HepG2 (cell line): ENCODE measurements around the gene BAHCC1.

Source experiments
- ETS1 ChIP-seq: sonication (generic); formaldehyde crosslinking; IDR thresholded peaks from 2 replicates; pipeline ENCODE4 v1.4.0; 2020; ENCODE audit warnings: missing genetic modification reagents
- POLR2A ChIP-seq, 2 experiments: IDR thresholded peaks; 2 replicates each; pipeline ENCODE4 v1.6.1; 2011; ENCODE audit warnings: low read depth in 2 of 2, low read length in 2 of 2, mild to moderate bottlenecking in 1 of 2, moderate library complexity in 1 of 2; ENCODE audit not compliant: insufficient read depth in 1 of 2
- TEAD2 ChIP-seq: sonication (generic); formaldehyde crosslinking; IDR thresholded peaks from 2 replicates; pipeline ENCODE4 v1.9.0; 2021; ENCODE audit warnings: missing genetic modification reagents
- TF ChIP-seq, protein P1 (sequence below): sonication (generic); formaldehyde crosslinking; IDR thresholded peaks from 2 replicates; pipeline ENCODE4 v1.5.0; 2020; ENCODE audit warnings: mild to moderate bottlenecking, missing genetic modification reagents, moderate library complexity

DNA sequence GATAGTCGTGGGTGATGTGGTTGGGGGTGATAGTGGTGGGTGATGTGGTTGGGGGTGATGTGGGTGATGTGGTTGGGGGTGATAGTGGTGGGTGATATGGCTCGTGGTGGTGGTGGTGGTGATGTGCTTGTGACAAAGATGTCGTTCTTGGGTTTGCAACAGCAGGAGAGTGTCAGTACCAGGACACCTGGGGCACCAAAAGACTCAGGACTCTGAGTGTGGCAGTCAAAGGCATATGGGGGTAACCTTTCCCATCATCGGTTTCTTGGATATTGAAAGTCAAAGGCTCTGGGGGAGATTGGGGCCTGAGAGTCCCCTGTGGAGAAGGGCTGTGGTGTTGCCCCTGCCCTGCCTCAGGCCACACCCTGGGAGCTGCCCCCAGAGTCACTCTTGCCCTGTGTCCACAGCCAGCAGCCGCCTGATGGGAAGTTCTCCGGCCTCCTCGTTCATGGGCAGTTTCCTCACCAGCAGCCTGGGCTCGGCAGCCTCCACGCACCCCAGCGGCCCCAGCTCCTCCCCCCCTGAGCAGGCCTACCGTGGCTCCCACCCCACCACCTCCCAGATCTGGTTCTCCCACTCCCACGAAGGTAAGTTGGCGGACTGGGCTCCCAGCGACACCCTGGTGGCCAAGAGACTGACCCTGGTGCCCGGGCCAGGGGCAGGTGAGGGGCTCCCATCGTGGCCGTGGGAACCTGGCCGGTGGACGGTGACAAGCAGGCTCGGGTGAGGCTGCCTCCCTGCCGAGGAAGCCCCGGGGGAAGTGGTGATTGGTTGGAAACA, 31.3 kb downstream of the BAHCC1 start:
- TF ChIP-seq, protein P1, sequence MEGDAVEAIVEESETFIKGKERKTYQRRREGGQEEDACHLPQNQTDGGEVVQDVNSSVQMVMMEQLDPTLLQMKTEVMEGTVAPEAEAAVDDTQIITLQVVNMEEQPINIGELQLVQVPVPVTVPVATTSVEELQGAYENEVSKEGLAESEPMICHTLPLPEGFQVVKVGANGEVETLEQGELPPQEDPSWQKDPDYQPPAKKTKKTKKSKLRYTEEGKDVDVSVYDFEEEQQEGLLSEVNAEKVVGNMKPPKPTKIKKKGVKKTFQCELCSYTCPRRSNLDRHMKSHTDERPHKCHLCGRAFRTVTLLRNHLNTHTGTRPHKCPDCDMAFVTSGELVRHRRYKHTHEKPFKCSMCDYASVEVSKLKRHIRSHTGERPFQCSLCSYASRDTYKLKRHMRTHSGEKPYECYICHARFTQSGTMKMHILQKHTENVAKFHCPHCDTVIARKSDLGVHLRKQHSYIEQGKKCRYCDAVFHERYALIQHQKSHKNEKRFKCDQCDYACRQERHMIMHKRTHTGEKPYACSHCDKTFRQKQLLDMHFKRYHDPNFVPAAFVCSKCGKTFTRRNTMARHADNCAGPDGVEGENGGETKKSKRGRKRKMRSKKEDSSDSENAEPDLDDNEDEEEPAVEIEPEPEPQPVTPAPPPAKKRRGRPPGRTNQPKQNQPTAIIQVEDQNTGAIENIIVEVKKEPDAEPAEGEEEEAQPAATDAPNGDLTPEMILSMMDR (CRISPR knock-in tag), result no peak
- no peak for TF ChIP-seq POLR2A (IDR thresholded peaks at IDR 0.05; ENCODE audit: insufficient read depth in 1 of 2, low read depth in 2 of 2, low read length in 2 of 2)
- TF ChIP-seq TEAD2 (CRISPR knock-in tag), result no peak
- no peak for TF ChIP-seq ETS1 (CRISPR knock-in tag)
